SJCRH30 (cell line): ENCODE measurements around the gene TMEM59. TPM values are rescaled to one million over a fixed set of nuclear protein-coding genes. Genes with fewer than 3 reads are reported as not detected.
"Not testable (repeated sequence)": the region's sequence is repeated elsewhere in the genome, so short reads cannot be mapped to it uniquely, and the experiment has no call there.

Experiments used
- DNase-seq, 2 experiments: peaks; one replicate each; pipeline ENCODE4 v3.0.0-alpha.2; 2015 to 2020
- H3K27ac ChIP-seq: fragments of 250-450 bp; sonication (Bioruptor Pico); 2 replicates; pipeline ENCODE4 v1.5.1; 2020; ENCODE audit warnings: mild to moderate bottlenecking, moderate library complexity
- H3K27me3 ChIP-seq: fragments of 250-450 bp; sonication (Bioruptor Pico); 2 replicates; pipeline ENCODE4 v1.5.1; 2020; ENCODE audit warnings: mild to moderate bottlenecking, moderate library complexity
- H3K36me3 ChIP-seq: fragments of 250-450 bp; sonication (Bioruptor Pico); 2 replicates; pipeline ENCODE4 v1.5.1; 2020; ENCODE audit warnings: mild to moderate bottlenecking, moderate library complexity
- H3K4me1 ChIP-seq: fragments of 250-450 bp; sonication (Bioruptor Pico); 2 replicates; pipeline ENCODE4 v1.5.1; 2020; ENCODE audit warnings: mild to moderate bottlenecking, moderate library complexity
- H3K4me3 ChIP-seq: fragments of 250-450 bp; sonication (Bioruptor Pico); 2 replicates; pipeline ENCODE4 v1.5.1; 2020; ENCODE audit warnings: mild to moderate bottlenecking, moderate library complexity
- H3K9me3 ChIP-seq: fragments of 250-450 bp; sonication (Bioruptor Pico); replicated peaks from 2 replicates; pipeline ENCODE4 v1.5.1; 2020; ENCODE audit warnings: mild to moderate bottlenecking, moderate library complexity
- total RNA-seq: library from RNA; depleted of rRNA; stranded (reverse); fragments of >200 nt; shearing (Covaris generic); gene quantifications from 2 replicates; pipeline ENCODE4 v1.2.3, GENCODE V29; 2014; rRNA removed

The TMEM59 gene, protein sequence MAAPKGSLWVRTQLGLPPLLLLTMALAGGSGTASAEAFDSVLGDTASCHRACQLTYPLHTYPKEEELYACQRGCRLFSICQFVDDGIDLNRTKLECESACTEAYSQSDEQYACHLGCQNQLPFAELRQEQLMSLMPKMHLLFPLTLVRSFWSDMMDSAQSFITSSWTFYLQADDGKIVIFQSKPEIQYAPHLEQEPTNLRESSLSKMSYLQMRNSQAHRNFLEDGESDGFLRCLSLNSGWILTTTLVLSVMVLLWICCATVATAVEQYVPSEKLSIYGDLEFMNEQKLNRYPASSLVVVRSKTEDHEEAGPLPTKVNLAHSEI
- total RNA-seq = 132 and 135 TPM in 2 replicates

GRCh38 chr1:54052934-54053744 lies at the start of gene TMEM59, which contains the start of gene TCEANC2:
Gene TMEM59, minus strand, starts transcription at chr1:54053204. Its CDS starts 16 bp downstream, at chr1:54053188.
Gene TCEANC2, plus strand, starts transcription at chr1:54053608. Its CDS starts 815 bp downstream, at chr1:54054423.
- H3K27ac ChIP-seq = peak within 1 kb of the TSS; percentile 69
- peaks cover 6% of the 10 kb centered on the region; the same call in 1 of the 2 replicates for H3K4me1 ChIP-seq
- no peaks in the 10 kb centered on the region for H3K9me3 ChIP-seq
- H3K4me3 ChIP-seq = peak within 1 kb of the TSS; percentile 86
- H3K36me3 ChIP-seq = no peaks in the 10 kb centered on the region
- no peaks in the 10 kb centered on the region for H3K27me3 ChIP-seq
- peak; percentile 99 for DNase-seq

DNA sequence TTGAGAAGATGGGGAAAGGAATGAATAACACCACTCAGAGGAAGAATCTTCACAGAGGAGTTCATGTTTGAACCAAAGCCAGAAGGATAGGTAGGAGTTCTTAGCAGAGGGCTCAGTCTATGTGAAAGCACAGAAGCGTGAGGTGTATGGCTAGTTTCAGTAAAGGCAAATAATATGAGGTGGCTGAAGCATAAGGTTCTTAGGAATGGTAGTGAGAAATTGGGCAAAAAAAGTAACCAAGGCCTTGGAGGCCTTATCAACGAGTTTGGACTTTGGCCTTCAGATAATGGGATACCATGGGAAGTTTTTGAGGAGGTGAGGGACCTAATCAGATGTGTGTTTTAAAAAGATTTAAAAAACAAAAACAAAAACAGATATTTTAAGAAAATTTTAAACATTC lies 47.5 kb upstream of the TMEM59 start:
- no peak for DNase-seq
- Histone ChIP-seq H3K36me3 (no peaks in the 10 kb centered on the region), H3K27me3 (no peaks in the 10 kb centered on the region), H3K27ac (no peak overlapping the region), H3K4me3 (no peak overlapping the region), H3K9me3 (no peaks in the 10 kb centered on the region), H3K4me1 (peaks cover 3% of the 10 kb centered on the region; the same call in 1 of the 2 replicates)

DNA sequence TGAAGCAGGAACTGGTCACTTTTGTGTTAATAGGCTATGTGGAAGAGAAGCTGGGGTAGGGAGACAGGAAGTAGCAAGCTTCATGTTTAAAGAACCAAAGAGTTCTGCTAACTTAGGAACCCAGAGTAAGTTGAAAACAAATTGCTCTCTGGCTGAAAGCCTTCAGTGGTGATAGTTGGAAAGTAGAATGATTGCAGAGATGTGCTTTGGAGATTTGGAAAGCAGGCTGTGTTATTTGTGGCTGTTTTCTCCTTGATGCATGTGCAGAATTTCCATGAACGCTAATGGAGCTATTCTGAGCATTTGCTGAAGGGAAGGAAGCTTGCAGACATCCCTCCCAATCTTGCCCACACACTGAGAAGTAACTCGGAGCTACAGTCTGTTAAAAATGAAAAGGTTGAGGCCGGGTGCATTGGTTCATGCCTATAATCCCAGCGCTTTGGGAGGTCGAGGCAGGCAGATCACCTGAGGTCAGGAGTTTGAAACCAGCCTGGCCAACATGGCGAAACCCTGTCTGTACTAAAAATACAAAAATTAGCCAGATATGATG lies 46.1 kb upstream of the TMEM59 start:
- no peak overlapping the region for H3K27ac ChIP-seq
- H3K4me3 ChIP-seq = no peak overlapping the region
- no peaks in the 10 kb centered on the region for H3K27me3 ChIP-seq
- H3K36me3 ChIP-seq = no peaks in the 10 kb centered on the region
- no peaks in the 10 kb centered on the region for H3K4me1 ChIP-seq
- no peaks in the 10 kb centered on the region for H3K9me3 ChIP-seq
- DNase-seq = no peak

GRCh38 chr1:54096877-54097240 lies 43.9 kb upstream of the TMEM59 start:
- no peaks in the 10 kb centered on the region for H3K9me3 ChIP-seq
- no peak overlapping the region for H3K4me3 ChIP-seq
- no peak overlapping the region for H3K27ac ChIP-seq

GRCh38 chr1:54096227-54096876 lies 43.3 kb upstream of the TMEM59 start:
- Histone ChIP-seq H3K4me3 (no peak overlapping the region), H3K9me3 (no peaks in the 10 kb centered on the region), H3K27me3 (no peaks in the 10 kb centered on the region), H3K36me3 (no peaks in the 10 kb centered on the region), H3K4me1 (no peaks in the 10 kb centered on the region), H3K27ac (no peak overlapping the region)
- no peak for DNase-seq

More at GRCh38 chr1:54096877-54097240, 43.9 kb upstream of the TMEM59 start:
- H3K36me3 ChIP-seq = no peaks in the 10 kb centered on the region
- DNase-seq = no peak
- H3K27me3 ChIP-seq = no peaks in the 10 kb centered on the region
- H3K4me1 ChIP-seq = no peaks in the 10 kb centered on the region

GRCh38 chr1:54095546-54096226 lies 42.7 kb upstream of the TMEM59 start:
- Histone ChIP-seq H3K9me3 (no peaks in the 10 kb centered on the region), H3K36me3 (no peaks in the 10 kb centered on the region), H3K27me3 (no peaks in the 10 kb centered on the region), H3K4me3 (no peak overlapping the region), H3K4me1 (no peaks in the 10 kb centered on the region), H3K27ac (no peak overlapping the region)
- no peak for DNase-seq

DNA sequence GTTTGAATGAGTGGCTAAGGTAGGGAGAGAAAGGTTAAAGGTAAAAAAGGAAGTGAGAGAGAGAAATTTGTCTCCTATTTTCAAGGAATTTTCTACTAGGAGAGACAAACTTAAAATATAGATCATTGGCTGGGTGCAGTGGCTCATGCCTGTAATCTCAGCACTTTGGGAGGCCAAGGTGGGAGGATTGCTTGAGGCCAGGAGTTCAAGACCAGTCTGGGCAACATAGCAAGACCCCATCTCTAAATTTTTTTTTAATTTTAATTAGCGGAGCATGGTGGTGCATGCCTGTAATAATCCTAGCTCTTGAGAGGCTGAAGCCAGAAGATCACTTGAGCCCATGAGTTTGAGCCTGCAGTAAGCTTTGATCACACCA lies 41.7 kb upstream of the TMEM59 start:
- not testable (repeated sequence) for H3K27ac ChIP-seq, DNase-seq, H3K27me3 ChIP-seq, H3K4me3 ChIP-seq, H3K9me3 ChIP-seq, H3K4me1 ChIP-seq, H3K36me3 ChIP-seq

GRCh38 chr1:54094001-54094729 lies 41.2 kb upstream of the TMEM59 start:
- no peaks in the 10 kb centered on the region for H3K4me1 ChIP-seq
- no peaks in the 10 kb centered on the region for H3K27me3 ChIP-seq
- H3K9me3 ChIP-seq = no peaks in the 10 kb centered on the region
- no peak overlapping the region for H3K27ac ChIP-seq
- DNase-seq = no peak
- H3K36me3 ChIP-seq = peaks cover 4% of the 10 kb centered on the region; the same call in 1 of the 2 replicates
- H3K4me3 ChIP-seq = no peak overlapping the region

DNA sequence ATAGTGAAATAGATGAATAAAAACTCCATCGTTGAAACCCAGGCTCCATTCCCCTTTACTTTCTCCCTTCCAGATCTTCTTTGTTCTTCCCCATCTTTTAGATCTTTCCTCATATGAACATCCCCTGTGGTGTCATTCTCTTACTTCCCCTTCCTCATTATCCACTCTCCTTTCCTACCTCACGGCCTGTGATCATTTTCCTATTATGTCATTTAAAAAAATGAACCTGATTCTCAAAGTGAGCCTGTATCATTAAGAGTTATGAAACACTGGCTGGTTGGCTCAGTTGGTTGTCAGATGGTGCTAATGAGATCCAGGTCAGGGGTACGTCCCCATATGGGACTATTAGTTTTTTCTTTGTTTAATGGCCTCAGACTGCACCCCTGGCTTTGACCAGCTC lies 38.7 kb upstream of the TMEM59 start:
- Histone ChIP-seq H3K27ac (no peak overlapping the region), H3K4me1 (no peaks in the 10 kb centered on the region), H3K4me3 (no peak overlapping the region), H3K9me3 (no peaks in the 10 kb centered on the region), H3K36me3 (peaks cover 7% of the 10 kb centered on the region; the same call in 1 of the 2 replicates), H3K27me3 (no peaks in the 10 kb centered on the region)
- DNase-seq = no peak

GRCh38 chr1:54088385-54088784 lies 35.4 kb upstream of the TMEM59 start:
- H3K9me3 ChIP-seq = no peaks in the 10 kb centered on the region
- H3K27me3 ChIP-seq = no peaks in the 10 kb centered on the region
- H3K36me3 ChIP-seq = peaks cover 7% of the 10 kb centered on the region; the same call in 1 of the 2 replicates
- H3K4me3 ChIP-seq = no peak overlapping the region
- H3K27ac ChIP-seq = no peak overlapping the region
- no peak for DNase-seq
- no peaks in the 10 kb centered on the region for H3K4me1 ChIP-seq

DNA sequence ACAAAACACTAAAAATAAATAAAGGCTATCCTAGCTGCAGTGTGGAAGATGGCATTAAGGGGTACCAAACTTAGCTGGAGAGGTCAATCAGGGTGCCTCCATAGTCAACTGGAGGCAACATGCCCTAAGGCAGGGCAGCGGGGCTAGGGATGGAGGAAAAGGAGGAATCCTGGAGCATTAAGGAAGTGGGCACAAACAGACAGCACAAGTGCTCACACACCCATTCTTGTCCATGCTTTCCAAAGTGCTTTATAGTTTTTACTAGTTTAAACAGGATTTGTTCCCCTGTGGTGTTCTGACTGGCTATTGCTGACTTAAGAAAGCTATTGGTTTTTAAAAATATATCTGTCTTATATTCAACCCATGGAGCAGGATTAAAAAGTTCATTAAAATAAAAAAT lies 33.8 kb upstream of the TMEM59 start:
- Histone ChIP-seq H3K27ac (no peak overlapping the region), H3K4me3 (no peak overlapping the region), H3K36me3 (peaks cover 7% of the 10 kb centered on the region; the same call in 1 of the 2 replicates), H3K27me3 (no peaks in the 10 kb centered on the region), H3K4me1 (no peaks in the 10 kb centered on the region), H3K9me3 (no peaks in the 10 kb centered on the region)
- DNase-seq = no peak

DNA sequence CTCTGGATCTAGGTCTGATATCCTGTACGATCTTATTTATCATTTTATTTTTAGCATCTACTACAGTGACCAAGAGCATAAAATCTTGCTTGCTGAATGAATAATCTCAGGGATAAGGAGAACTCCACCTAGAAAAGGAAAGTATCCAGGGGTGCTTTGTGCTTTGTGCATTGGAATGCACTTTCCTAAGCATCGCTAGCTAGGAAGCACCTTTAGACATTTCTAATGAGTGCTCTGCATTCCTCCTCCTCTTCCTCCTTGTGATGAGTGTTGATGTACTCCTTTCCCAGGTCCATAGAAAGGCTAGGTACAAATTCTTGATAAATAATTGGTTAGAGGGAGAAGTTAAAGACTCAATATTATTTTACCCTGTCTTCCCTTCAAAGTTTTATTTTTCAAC lies 31.8 kb upstream of the TMEM59 start:
- H3K9me3 ChIP-seq = no peaks in the 10 kb centered on the region
- H3K27ac ChIP-seq = no peak overlapping the region
- peaks cover 7% of the 10 kb centered on the region; the same call in 1 of the 2 replicates for H3K36me3 ChIP-seq
- DNase-seq = no peak
- H3K4me3 ChIP-seq = no peak overlapping the region
- H3K27me3 ChIP-seq = no peaks in the 10 kb centered on the region
- no peaks in the 10 kb centered on the region for H3K4me1 ChIP-seq

DNA sequence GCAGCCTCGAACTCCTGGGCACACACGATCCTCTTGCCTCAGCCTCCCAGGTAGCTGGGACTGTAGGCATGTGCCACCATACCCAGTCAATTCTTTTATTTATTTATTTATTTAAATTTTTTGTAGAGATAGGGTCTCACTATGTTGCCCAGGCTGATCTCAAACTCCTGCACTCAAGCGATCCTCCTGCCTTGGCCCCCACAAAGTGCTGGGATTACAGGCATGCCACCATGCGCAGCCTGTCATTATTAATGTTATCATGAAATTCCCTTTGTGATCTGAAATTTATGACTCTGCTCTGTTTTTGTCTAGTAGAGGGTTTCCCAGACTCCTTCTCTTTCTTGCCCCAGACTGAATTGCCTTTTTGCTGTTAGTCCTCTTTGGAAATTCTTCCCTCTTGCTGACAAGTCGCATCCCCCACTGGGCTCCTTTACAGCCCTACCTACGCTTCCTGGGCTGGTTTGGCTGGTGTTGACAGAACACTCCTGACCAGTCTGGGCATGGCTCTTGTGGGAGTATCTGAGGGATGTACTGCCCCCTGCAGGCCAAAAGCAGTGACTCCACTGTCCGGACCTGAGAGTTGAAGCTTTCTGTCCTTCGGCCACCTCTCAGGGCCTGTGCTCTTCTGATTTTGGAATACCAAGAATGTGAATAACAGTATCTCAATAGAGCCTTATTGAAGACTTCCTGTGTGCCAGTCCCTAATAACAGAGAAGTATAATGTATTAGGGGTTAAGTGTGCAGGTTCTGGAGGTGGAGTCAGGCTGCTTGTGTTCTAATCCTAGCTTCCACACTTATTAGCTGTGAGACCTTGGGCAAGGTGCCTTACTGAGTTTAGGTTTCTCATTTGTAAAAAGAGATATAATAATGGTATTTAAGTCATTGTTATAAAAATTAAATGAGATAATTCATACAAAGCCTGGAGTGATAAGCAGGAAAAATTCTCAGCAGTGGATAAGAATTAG lies 28.6 kb upstream of the TMEM59 start:
- H3K27me3 ChIP-seq = no peaks in the 10 kb centered on the region
- H3K4me1 ChIP-seq = no peaks in the 10 kb centered on the region
- no peak overlapping the region for H3K27ac ChIP-seq
- H3K36me3 ChIP-seq = no peaks in the 10 kb centered on the region
- H3K4me3 ChIP-seq = no peak overlapping the region
- no peaks in the 10 kb centered on the region for H3K9me3 ChIP-seq
- peak; percentile 69 to 85 for DNase-seq
